ENCODE measurements around the gene TNS2. TPM values are rescaled to one million over a fixed set of nuclear protein-coding genes. Genes with fewer than 3 reads are reported as not detected.

Gene TNS2
- total RNA-seq (2021) (8.5 and 11.5 TPM in 2 replicates), Bru-seq, nascent RNA (percentile 32 among the genes with signal in this experiment), BruChase-seq, experiment 1, labeled RNA remaining after a 2-hour chase (percentile 32 among the genes with signal in this experiment), BruChase-seq, experiment 2, labeled RNA remaining after a 6-hour chase (percentile 54 among the genes with signal in this experiment)
- long read RNA-seq, partial matches to known transcripts: 2 of 3 reads
- long read RNA-seq, other reads (novel, unspliced or antisense): 1 of 3 reads

GRCh38 chr12:53049571-53050318 is at the start of gene TNS2:
TNS2 (plus strand) TSS chr12:53050065; CDS start chr12:53050186, 121 bp downstream.
- H3K27ac ChIP-seq: no peak within 1 kb of the TSS
- H3F3A ChIP-seq (ENCODE audit: insufficient read depth, low read depth): peaks cover 57% of the 10 kb centered on the region
- ChIA-PET POLR2A (ENCODE audit: unreplicated experiment) (no interaction called here), CTCF (no interaction called here)
- H3K9me3 ChIP-seq (ENCODE audit: insufficient read depth, low read depth): no peaks in the 10 kb centered on the region
- H3K4me2 ChIP-seq: no peak within 1 kb of the TSS
- peaks cover 36% of the 10 kb centered on the region for H3K4me1 ChIP-seq (replicated peaks; ENCODE audit: insufficient read depth)
- H2AFZ ChIP-seq: no peak within 1 kb of the TSS
- H3K4me3 ChIP-seq: no peak within 1 kb of the TSS
- no peaks in the 10 kb centered on the region for H3K36me3 ChIP-seq (ENCODE audit: low read depth)
- no TSS peak for BruUV-seq (replicated peaks)
- peaks cover 10% of the 10 kb centered on the region; the same call in 1 of the 2 replicates for H4K20me1 ChIP-seq (ENCODE audit: insufficient read depth)
- H3K27me3 ChIP-seq (ENCODE audit: insufficient read depth, low read depth): no peaks in the 10 kb centered on the region
- H3K79me2 ChIP-seq (ENCODE audit: low read depth): peaks cover 12% of the 10 kb centered on the region
- H3K9me2 ChIP-seq (ENCODE audit: insufficient read depth): no peaks in the 10 kb centered on the region
- DNase-seq: peak in 1 of 2 experiments; percentile 44
- intact Hi-C loops (cut with micrococcal nuclease; ENCODE audit: unreplicated experiment): loop anchor here (2.0 to 5.0 kb wide), 3 partner anchors 29 to 248 kb away; partner anchors contain the start of genes EIF4B, MYG1, PFDN5 and SPRYD3
- TF ChIP-seq CTCF (conservative IDR thresholded peaks at IDR 0.05) (no peak), EZH2 (IDR thresholded peaks at IDR 0.05; ENCODE audit: low read depth) (no peak)

GRCh38 chr12:53004178-53004577 is 45.7 kb upstream of the TNS2 start:
- H3K4me3 ChIP-seq: peak overlapping the region; percentile 82; the same call in 1 of the 2 replicates
- intact Hi-C loops (cut with micrococcal nuclease; ENCODE audit: unreplicated experiment): no loop called here
- peaks cover 17% of the 10 kb centered on the region for H3F3A ChIP-seq (ENCODE audit: insufficient read depth, low read depth)
- peak overlapping the region; percentile 53 for H3K27ac ChIP-seq
- peak in 1 of 2 experiments; percentile 81 for DNase-seq
- H3K36me3 ChIP-seq (ENCODE audit: low read depth): peaks cover 18% of the 10 kb centered on the region; the same call in 1 of the 2 replicates
- no peaks in the 10 kb centered on the region for H3K9me3 ChIP-seq (ENCODE audit: insufficient read depth, low read depth)
- TF ChIP-seq CTCF (conservative IDR thresholded peaks at IDR 0.05): no peak
- TF ChIP-seq EZH2 (IDR thresholded peaks at IDR 0.05; ENCODE audit: low read depth): no peak
- H3K4me1 ChIP-seq (replicated peaks; ENCODE audit: insufficient read depth): peaks cover 28% of the 10 kb centered on the region
- H3K79me2 ChIP-seq (ENCODE audit: low read depth): peaks cover 44% of the 10 kb centered on the region
- peak overlapping the region; percentile 17; the same call in 1 of the 2 replicates for H2AFZ ChIP-seq
- no TSS peak for BruUV-seq (replicated peaks)
- H3K27me3 ChIP-seq (ENCODE audit: insufficient read depth, low read depth): no peaks in the 10 kb centered on the region
- peak overlapping the region; percentile 75 for H3K4me2 ChIP-seq
- peaks cover 20% of the 10 kb centered on the region for H4K20me1 ChIP-seq (ENCODE audit: insufficient read depth)
- ChIA-PET POLR2A (ENCODE audit: unreplicated experiment) (interaction anchor here (0.6 kb wide), 1 partner anchor 16 kb away, joined by 3 read pairs; no protein-coding TSS in a partner anchor), CTCF (no interaction called here)
- no peaks in the 10 kb centered on the region for H3K9me2 ChIP-seq (ENCODE audit: insufficient read depth)

GRCh38 chr12:53004582-53004981 is 45.3 kb upstream of the TNS2 start:
- Histone ChIP-seq H3K27ac (peak overlapping the region; percentile 53), H3K36me3 (ENCODE audit: low read depth) (peaks cover 22% of the 10 kb centered on the region; the same call in 1 of the 2 replicates), H3K9me2 (ENCODE audit: insufficient read depth) (no peaks in the 10 kb centered on the region), H4K20me1 (ENCODE audit: insufficient read depth) (peaks cover 24% of the 10 kb centered on the region), H3K4me2 (peak overlapping the region; percentile 75), H3F3A (ENCODE audit: insufficient read depth, low read depth) (peaks cover 20% of the 10 kb centered on the region), H3K79me2 (ENCODE audit: low read depth) (peaks cover 49% of the 10 kb centered on the region), H3K4me3 (peak overlapping the region; percentile 82), H3K9me3 (ENCODE audit: insufficient read depth, low read depth) (no peaks in the 10 kb centered on the region), H3K27me3 (ENCODE audit: insufficient read depth, low read depth) (no peaks in the 10 kb centered on the region), H2AFZ (peak overlapping the region; percentile 17; the same call in 1 of the 2 replicates), H3K4me1 (replicated peaks; ENCODE audit: insufficient read depth) (peaks cover 32% of the 10 kb centered on the region)
- intact Hi-C loops (cut with micrococcal nuclease; ENCODE audit: unreplicated experiment): no loop called here
- TF ChIP-seq CTCF (conservative IDR thresholded peaks at IDR 0.05) (no peak), EZH2 (IDR thresholded peaks at IDR 0.05; ENCODE audit: low read depth) (no peak)
- no TSS peak for BruUV-seq (replicated peaks)
- no peak for DNase-seq
- ChIA-PET POLR2A (ENCODE audit: unreplicated experiment) (interaction anchor here (0.6 kb wide), 1 partner anchor 16 kb away, joined by 3 read pairs; no protein-coding TSS in a partner anchor), CTCF (no interaction called here)

Measured in PC-9 (cell line).